Lung (tissue), 12 donors: ENCODE measurements around the gene SERPINA10. TPM values are rescaled to one million over a fixed set of nuclear protein-coding genes. Genes with fewer than 3 reads are reported as not detected.
A peak's percentile ranks its signal among the peaks of the same experiment; 100 is the strongest.
"Not testable (repeated sequence)": the region's sequence is repeated elsewhere in the genome, so short reads cannot be mapped to it uniquely, and the experiment has no call there.

ENCODE experiments used
- ATAC-seq: fragments of 200-7000 bp; cut with Tn5 transposase; one replicate; pipeline ENCODE4 v1.9.1; 2020; ENCODE audit warnings: moderate number of reproducible peaks; ENCODE audit not compliant: insufficient read depth, low FRiP score
- DNase-seq, 3 donors: peaks; one replicate each; pipeline ENCODE4 v3.0.0-alpha.2; 2013 to 2017
- H3K27ac ChIP-seq, 2 donors: one replicate each; pipeline ENCODE4 v1.5.1; 2013; ENCODE audit warnings: mild to moderate bottlenecking in 2 of 2, moderate library complexity in 2 of 2, control low read depth in 1 of 2, inconsistent platforms in 1 of 2, low read depth in 1 of 2, low read length in 1 of 2
- H3K27me3 ChIP-seq, 3 donors: one replicate each; pipeline ENCODE4 v1.5.1; 2013; ENCODE audit warnings: low read length in 2 of 3; ENCODE audit not compliant: control insufficient read depth in 3 of 3, insufficient read depth in 3 of 3
- H3K36me3 ChIP-seq, 4 donors: one replicate each; pipeline ENCODE4 v1.5.1; 2013; ENCODE audit warnings: low read length in 4 of 4, mild to moderate bottlenecking in 1 of 4, moderate library complexity in 1 of 4; ENCODE audit not compliant: control insufficient read depth in 4 of 4, insufficient read depth in 4 of 4
- H3K4me1 ChIP-seq, 5 donors: one replicate each; pipeline ENCODE4 v1.5.1; 2013; ENCODE audit warnings: low read length in 5 of 5, mild to moderate bottlenecking in 2 of 5, moderate library complexity in 1 of 5; ENCODE audit not compliant: control insufficient read depth in 5 of 5, insufficient read depth in 5 of 5
- H3K4me3 ChIP-seq: one replicate; pipeline ENCODE4 v1.5.1; 2013; ENCODE audit warnings: mild to moderate bottlenecking, control low read depth, moderate library complexity
- H3K9ac ChIP-seq, 2 donors: one replicate each; pipeline ENCODE4 v1.5.1; 2013; ENCODE audit warnings: low read length in 2 of 2, control low read depth in 1 of 2; ENCODE audit not compliant: insufficient read depth in 1 of 2
- H3K9me3 ChIP-seq, 4 donors: one replicate each; pipeline ENCODE4 v1.5.1; 2013; ENCODE audit warnings: low read length in 3 of 4, mild to moderate bottlenecking in 1 of 4, moderate library complexity in 1 of 4; ENCODE audit not compliant: control insufficient read depth in 4 of 4, insufficient read depth in 3 of 4
- WGBS, 2 donors: extraction: QIAGEN DNeasy Blood & Tissue Kit; methylation state at CpG; one replicate each; pipeline ENCODE4 v1.1.7; 2013; 5-methylcytosine and 5-hydroxymethylcytosine counted together
- polyA plus RNA-seq, 2 donors: library from polyadenylated mRNA; stranded (reverse); fragments of 200-250 nt; gene quantifications; one replicate each; pipeline ENCODE4 v1.2.1, GENCODE V29; 2013
- total RNA-seq, 2 donors: library from RNA; depleted of rRNA in 1 of 2; stranded (reverse); fragments of >200 nt in 1 of 2; gene quantifications; one replicate each; pipeline ENCODE4 v1.2.1, GENCODE V29; 2014 to 2021
- TF ChIP-seq, protein P1 (sequence below): IDR thresholded peaks from 2 replicates; pipeline ENCODE4 v1.5.1; 2012; ENCODE audit warnings: mild to moderate bottlenecking; ENCODE audit errors: control extremely low read depth, extremely low read depth
- donor health status: control.
- donor health status: control.
- donor health status: Bipolar disorder and iron deficiency.
- donor health status: healthy.
- donor health status: DM: yes; HTN: yes; CAD: no.

Gene SERPINA10
- total and polyA plus RNA-seq, 4 donors, result 0.21 TPM; not detected in 3

DNA sequence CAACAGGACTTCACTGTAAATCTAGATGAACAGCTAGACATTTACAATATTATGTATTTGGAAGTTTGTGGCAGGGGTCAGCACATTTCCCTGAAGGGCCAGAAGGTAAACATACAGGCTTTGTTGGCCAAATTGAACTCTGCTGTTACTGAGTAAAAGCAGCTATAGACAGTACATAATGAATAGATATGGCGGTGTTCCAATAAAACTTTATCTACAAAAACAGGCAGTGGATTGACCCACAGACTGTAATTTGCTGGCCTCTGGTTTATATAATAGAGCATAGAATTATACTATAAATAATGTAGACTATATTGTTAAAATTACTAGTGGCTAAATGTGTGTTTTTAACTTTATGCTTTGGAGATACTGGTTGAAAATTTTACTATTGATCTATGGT, 25.7 kb downstream of the SERPINA10 start:
- no peak overlapping the region for H3K27ac ChIP-seq
- WGBS, 2 donors, result 92 to 100% methylated on average over 1 of the region's 1 CpG
- DNase-seq (no peak), ATAC-seq (no peak)
- no peaks in the 10 kb centered on the region for H3K36me3 ChIP-seq
- H3K4me3 ChIP-seq, result no peak overlapping the region
- H3K4me1 ChIP-seq, result no peaks in the 10 kb centered on the region
- TF ChIP-seq, protein P1, sequence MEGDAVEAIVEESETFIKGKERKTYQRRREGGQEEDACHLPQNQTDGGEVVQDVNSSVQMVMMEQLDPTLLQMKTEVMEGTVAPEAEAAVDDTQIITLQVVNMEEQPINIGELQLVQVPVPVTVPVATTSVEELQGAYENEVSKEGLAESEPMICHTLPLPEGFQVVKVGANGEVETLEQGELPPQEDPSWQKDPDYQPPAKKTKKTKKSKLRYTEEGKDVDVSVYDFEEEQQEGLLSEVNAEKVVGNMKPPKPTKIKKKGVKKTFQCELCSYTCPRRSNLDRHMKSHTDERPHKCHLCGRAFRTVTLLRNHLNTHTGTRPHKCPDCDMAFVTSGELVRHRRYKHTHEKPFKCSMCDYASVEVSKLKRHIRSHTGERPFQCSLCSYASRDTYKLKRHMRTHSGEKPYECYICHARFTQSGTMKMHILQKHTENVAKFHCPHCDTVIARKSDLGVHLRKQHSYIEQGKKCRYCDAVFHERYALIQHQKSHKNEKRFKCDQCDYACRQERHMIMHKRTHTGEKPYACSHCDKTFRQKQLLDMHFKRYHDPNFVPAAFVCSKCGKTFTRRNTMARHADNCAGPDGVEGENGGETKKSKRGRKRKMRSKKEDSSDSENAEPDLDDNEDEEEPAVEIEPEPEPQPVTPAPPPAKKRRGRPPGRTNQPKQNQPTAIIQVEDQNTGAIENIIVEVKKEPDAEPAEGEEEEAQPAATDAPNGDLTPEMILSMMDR, result no peak
- H3K27me3 ChIP-seq, result no peaks in the 10 kb centered on the region
- H3K9me3 ChIP-seq, result peaks cover 0 to 3% (median 0%) of the 10 kb centered on the region in 4 donors
- no peak overlapping the region for H3K9ac ChIP-seq

DNA sequence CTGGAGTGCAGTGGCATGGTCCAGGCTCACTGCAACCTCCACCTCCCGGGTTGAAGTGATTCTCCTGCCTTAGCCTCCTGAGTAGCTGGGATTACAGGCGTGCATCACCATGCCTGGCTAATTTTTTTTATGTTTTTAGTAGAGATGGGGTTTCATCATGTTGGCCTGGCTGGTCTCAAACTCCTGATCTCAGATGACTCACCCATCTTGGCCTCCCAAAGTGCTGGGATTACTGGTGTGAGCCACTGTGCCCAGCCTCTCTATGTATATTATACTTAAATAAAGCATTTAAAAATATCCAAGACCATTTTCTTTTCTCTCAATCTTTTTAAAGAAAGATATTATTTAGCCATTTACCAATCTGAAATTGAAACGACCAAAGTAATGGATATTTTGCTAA, 28.9 kb downstream of the SERPINA10 start:
- 87 to 90% methylated on average over 3 of the region's 3 CpGs for WGBS, 2 donors
- not testable (repeated sequence) for H3K4me1 ChIP-seq, H3K27ac ChIP-seq, ATAC-seq, H3K4me3 ChIP-seq, DNase-seq, H3K9me3 ChIP-seq, H3K36me3 ChIP-seq, H3K9ac ChIP-seq, H3K27me3 ChIP-seq

- H3K4me1 ChIP-seq, result no peaks in the 10 kb centered on the region
- TF ChIP-seq, protein P1, result no peak
- no peak for ATAC-seq
- H3K4me3 ChIP-seq, result no peak overlapping the region
- H3K27ac ChIP-seq, result no peak overlapping the region
- H3K36me3 ChIP-seq, result no peaks in the 10 kb centered on the region
- H3K27me3 ChIP-seq, result no peaks in the 10 kb centered on the region
- DNase-seq, result no peak
- 88 to 93% methylated on average over 2 of the region's 2 CpGs for WGBS, 2 donors
- H3K9me3 ChIP-seq, result no peaks in the 10 kb centered on the region
- no peak overlapping the region for H3K9ac ChIP-seq
Observed at GRCh38 chr14:94244182-94244581, 48.9 kb downstream of the SERPINA10 start.

DNA sequence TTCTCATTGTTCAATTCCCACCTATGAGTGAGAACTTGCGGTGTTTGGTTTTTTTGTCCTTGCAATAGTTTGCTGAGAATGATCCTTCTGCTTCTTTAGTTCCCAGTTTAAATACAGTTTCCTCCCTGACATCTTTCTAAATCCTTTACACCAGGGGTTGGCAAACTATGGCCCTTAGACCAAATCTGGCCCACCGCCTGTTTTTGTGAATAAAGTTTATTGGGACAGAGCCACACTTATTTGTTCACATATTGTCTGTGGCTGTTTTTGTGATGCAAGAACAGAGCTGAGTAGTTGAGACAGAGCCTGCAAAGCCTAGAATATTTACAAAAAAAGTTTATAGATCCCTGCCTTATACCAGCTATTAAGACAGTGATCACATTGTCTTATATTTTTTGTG, 53.7 kb downstream of the SERPINA10 start:
- H3K27ac ChIP-seq, result no peak overlapping the region
- DNase-seq, result peak in 1 of 3 donors; percentile 5
- H3K27me3 ChIP-seq, result no peaks in the 10 kb centered on the region
- no peak overlapping the region for H3K4me3 ChIP-seq
- H3K9ac ChIP-seq, result no peak overlapping the region
- ATAC-seq, result no peak
- H3K4me1 ChIP-seq, result no peaks in the 10 kb centered on the region
- peaks cover 0 to 3% (median 0%) of the 10 kb centered on the region in 4 donors for H3K36me3 ChIP-seq
- 91 to 94% methylated on average over 2 of the region's 2 CpGs for WGBS, 2 donors
- TF ChIP-seq, protein P1, result no peak
- H3K9me3 ChIP-seq, result no peaks in the 10 kb centered on the region
